IMR-90 (cell line): ENCODE data around the gene DNMT3L. TPM values are rescaled to one million over a fixed set of nuclear protein-coding genes. Genes with fewer than 3 reads are reported as not detected.
"Not testable (repeated sequence)": the region's sequence is repeated elsewhere in the genome, so short reads cannot be mapped to it uniquely, and the experiment has no call there.

ENCODE experiments used
- ATAC-seq: fragments of 200-7000 bp; cut with Tn5 transposase; 2 replicates; pipeline ENCODE4 v1.9.1; 2020; ENCODE audit warnings: low read depth, mild to moderate bottlenecking, moderate library complexity
- BruUV-seq: library from RNA; stranded (reverse); fragments of 400-500 nt; replicated peaks from 2 replicates; lab custom pipeline; 2021; lab: Mats Ljungman, UMichigan
- CTCF ChIA-PET: fragments of 300-600 bp; formaldehyde crosslinking; extraction: SDS; loops from one replicate; lab custom pipeline; 2021; ENCODE audit warnings: antibody characterized with exemption; lab: Yijun Ruan, JAX
- POLR2A ChIA-PET: fragments of 300-600 bp; sonication (Branson Sonifier 250); formaldehyde crosslinking; loops from one replicate; lab custom pipeline; 2022; ENCODE audit warnings: antibody characterized with exemption; ENCODE audit not compliant: unreplicated experiment; lab: Charles Lee
- DNase-seq: peaks from one replicate; pipeline ENCODE4 v3.0.0; 2013
- H2AFZ ChIP-seq: replicated peaks from 2 replicates; pipeline ENCODE3; 2013; ENCODE audit warnings: low read length, mild to moderate bottlenecking; ENCODE audit not compliant: poor library complexity
- H2AK5ac ChIP-seq: 2 replicates; pipeline ENCODE4 v1.6.1; 2013; ENCODE audit warnings: low read depth, low read length, inconsistent platforms
- H2AK9ac ChIP-seq: replicated peaks from 2 replicates; pipeline ENCODE3; 2013; ENCODE audit warnings: mild to moderate bottlenecking, low read depth, low read length, moderate library complexity; ENCODE audit not compliant: poor library complexity
- H2BK120ac ChIP-seq: 2 replicates; pipeline ENCODE4 v1.6.1; 2013; ENCODE audit warnings: low read depth, low read length, inconsistent platforms
- H2BK15ac ChIP-seq: 3 replicates; pipeline ENCODE4 v1.6.1; 2013; ENCODE audit warnings: low read depth, low read length, inconsistent platforms
- H2BK20ac ChIP-seq: 2 replicates; pipeline ENCODE4 v1.6.1; 2013; ENCODE audit warnings: low read depth, mild to moderate bottlenecking, inconsistent platforms, low read length, moderate library complexity
- H2BK5ac ChIP-seq: 2 replicates; pipeline ENCODE4 v1.6.1; 2013; ENCODE audit warnings: mild to moderate bottlenecking, low read depth, low read length, inconsistent platforms; ENCODE audit not compliant: poor library complexity, severe bottlenecking
- H3K14ac ChIP-seq: replicated peaks from 2 replicates; pipeline ENCODE4 v1.6.1; 2013; ENCODE audit warnings: low read depth, low read length, inconsistent platforms
- H3K18ac ChIP-seq: 2 replicates; pipeline ENCODE4 v1.6.1; 2013; ENCODE audit warnings: low read depth, low read length, control low read depth
- H3K23ac ChIP-seq: 2 replicates; pipeline ENCODE4 v1.6.1; 2013; ENCODE audit warnings: low read depth, low read length, inconsistent platforms
- H3K27ac ChIP-seq: 2 replicates; pipeline ENCODE4 v1.5.1; 2013; ENCODE audit warnings: mild to moderate bottlenecking, control low read depth, low read length; ENCODE audit not compliant: insufficient read depth
- H3K27me3 ChIP-seq: 2 replicates; pipeline ENCODE4 v1.6.1; 2013; ENCODE audit warnings: low read length; ENCODE audit not compliant: control insufficient read depth, insufficient read depth
- H3K36me3 ChIP-seq: 2 replicates; pipeline ENCODE4 v1.6.1; 2013; ENCODE audit warnings: low read length, mixed read lengths; ENCODE audit not compliant: control insufficient read depth, insufficient read depth
- H3K4ac ChIP-seq: 2 replicates; pipeline ENCODE4 v1.6.1; 2013; ENCODE audit warnings: low read depth, low read length, inconsistent platforms
- H3K4me1 ChIP-seq: 2 replicates; pipeline ENCODE4 v1.6.1; 2013; ENCODE audit warnings: low read length, mixed read lengths; ENCODE audit not compliant: control insufficient read depth, insufficient read depth
- H3K4me2 ChIP-seq: 2 replicates; pipeline ENCODE4 v1.6.1; 2013; ENCODE audit warnings: low read depth, mild to moderate bottlenecking, control low read depth, low read length, moderate library complexity
- H3K4me3 ChIP-seq: 2 replicates; pipeline ENCODE4 v1.5.1; 2013; ENCODE audit warnings: low read depth, mild to moderate bottlenecking, control low read depth, low read length, moderate library complexity; ENCODE audit not compliant: insufficient read depth
- H3K56ac ChIP-seq: 2 replicates; pipeline ENCODE4 v1.6.1; 2013; ENCODE audit warnings: low read length, inconsistent platforms; ENCODE audit not compliant: insufficient read depth; ENCODE audit errors: extremely low read depth
- H3K79me1 ChIP-seq, 2 experiments: 2 replicates each; pipeline ENCODE4 v1.6.1; 2013; ENCODE audit warnings: low read length in 2 of 2, inconsistent platforms in 1 of 2, low read depth in 1 of 2
- H3K9ac ChIP-seq: 2 replicates; pipeline ENCODE4 v1.6.1; 2013; ENCODE audit warnings: low read depth, low read length, control low read depth
- H3K9me1 ChIP-seq: 2 replicates; pipeline ENCODE4 v1.6.1; 2013; ENCODE audit warnings: low read length, inconsistent platforms; ENCODE audit not compliant: insufficient read depth
- H3K9me3 ChIP-seq: 2 replicates; pipeline ENCODE4 v1.6.1; 2013; ENCODE audit warnings: low read length; ENCODE audit not compliant: control insufficient read depth, insufficient read depth
- H4K20me1 ChIP-seq: 2 replicates; pipeline ENCODE4 v1.6.1; 2013; ENCODE audit warnings: low read length, inconsistent platforms; ENCODE audit not compliant: insufficient read depth
- H4K5ac ChIP-seq: 2 replicates; pipeline ENCODE4 v1.6.1; 2013; ENCODE audit warnings: mild to moderate bottlenecking, low read depth, low read length, control low read depth
- H4K8ac ChIP-seq, 2 experiments: 2 replicates each; pipeline ENCODE4 v1.6.1; 2013; ENCODE audit warnings: low read depth in 2 of 2, low read length in 2 of 2, control low read depth in 1 of 2, inconsistent platforms in 1 of 2
- H4K91ac ChIP-seq: 2 replicates; pipeline ENCODE4 v1.6.1; 2013; ENCODE audit warnings: low read depth, low read length, inconsistent platforms; ENCODE audit not compliant: insufficient read depth
- WGBS, 2 experiments: methylation state at CpG; one replicate each; pipeline versions ENCODE4 v1.1.5 to v1.1.7; 2013; ENCODE audit warnings: missing lambda C conversion rate in 2 of 2; ENCODE audit not compliant: insufficient read length in 1 of 2; ENCODE audit errors: extremely low coverage in 2 of 2; 5-methylcytosine and 5-hydroxymethylcytosine counted together
- dilution Hi-C: fragments of 300-500 bp; cut with HindIII; formaldehyde crosslinking; loops from one replicate; pipeline ENCODE4 v1.14.3; 2018; ENCODE audit warnings: low sequenced_read_pairs; ENCODE audit not compliant: unreplicated experiment
- in situ Hi-C: fragments of 300-500 bp; cut with MboI; formaldehyde crosslinking; loops from 3 replicates; pipeline ENCODE4 v1.14.3; 2019; ENCODE audit warnings: low sequenced_read_pairs, inconsistent platforms, mixed read lengths
- intact Hi-C: fragments of 100-400 bp; cut with micrococcal nuclease; formaldehyde crosslinking; loops from 2 replicates; pipeline ENCODE4 v1.10.0; 2022
- polyA plus RNA-seq, 3 experiments: library from polyadenylated mRNA; depleted of rRNA; stranded (reverse); fragments of >200 nt; gene quantifications; 2 replicates each; pipeline ENCODE4 v1.2.3, GENCODE V29; 2012; ENCODE audit warnings: low replicate concordance in 1 of 3
- total RNA-seq: library from RNA; depleted of rRNA; stranded (reverse); fragments of >200 nt; gene quantifications from 2 replicates; pipeline ENCODE4 v1.2.3, GENCODE V29; 2012

DNMT3L gene
- total and polyA plus RNA-seq, 2 of the 4 experiments (the other 2 are of a cell fraction): not detected

DNA sequence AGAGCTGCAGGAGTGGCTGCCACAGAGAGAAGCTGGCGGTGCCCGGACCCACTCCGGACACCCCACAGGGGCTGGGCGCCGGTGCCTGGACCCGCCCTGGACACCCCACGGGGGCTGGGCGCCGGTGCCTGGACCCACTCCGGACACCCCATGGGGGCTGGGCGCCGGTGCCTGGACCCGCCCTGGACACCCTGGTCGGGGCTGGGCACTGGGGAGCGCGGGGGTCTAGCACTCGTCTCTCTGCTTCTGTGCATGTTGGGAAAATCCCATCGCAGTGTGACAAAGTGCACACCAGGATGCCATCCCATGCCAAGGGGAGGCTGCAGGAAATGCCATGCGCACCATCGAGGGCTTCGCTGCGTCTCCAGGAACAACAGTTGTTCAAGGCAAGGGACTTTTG is 32.1 kb downstream of the DNMT3L start:
- H3K27ac ChIP-seq, H3K23ac ChIP-seq, H4K20me1 ChIP-seq, H3K14ac ChIP-seq, H3K27me3 ChIP-seq, H2BK120ac ChIP-seq, H4K5ac ChIP-seq, H2BK5ac ChIP-seq, H3K9me3 ChIP-seq, H4K91ac ChIP-seq, intact Hi-C loops, H3K4ac ChIP-seq, H3K9ac ChIP-seq, ATAC-seq, H4K8ac ChIP-seq, DNase-seq, in situ Hi-C loops, H3K4me3 ChIP-seq, H2AFZ ChIP-seq, H3K9me1 ChIP-seq, H3K18ac ChIP-seq, H3K36me3 ChIP-seq, BruUV-seq, H2BK20ac ChIP-seq, H3K79me1 ChIP-seq, H2AK5ac ChIP-seq, POLR2A ChIA-PET, H3K56ac ChIP-seq, H2BK15ac ChIP-seq, H2AK9ac ChIP-seq, dilution Hi-C loops, H3K4me2 ChIP-seq, H3K4me1 ChIP-seq, CTCF ChIA-PET: not testable (repeated sequence)
- no CpG with 5 or more reads among the region's 22 CpGs for WGBS, 2 experiments

DNA sequence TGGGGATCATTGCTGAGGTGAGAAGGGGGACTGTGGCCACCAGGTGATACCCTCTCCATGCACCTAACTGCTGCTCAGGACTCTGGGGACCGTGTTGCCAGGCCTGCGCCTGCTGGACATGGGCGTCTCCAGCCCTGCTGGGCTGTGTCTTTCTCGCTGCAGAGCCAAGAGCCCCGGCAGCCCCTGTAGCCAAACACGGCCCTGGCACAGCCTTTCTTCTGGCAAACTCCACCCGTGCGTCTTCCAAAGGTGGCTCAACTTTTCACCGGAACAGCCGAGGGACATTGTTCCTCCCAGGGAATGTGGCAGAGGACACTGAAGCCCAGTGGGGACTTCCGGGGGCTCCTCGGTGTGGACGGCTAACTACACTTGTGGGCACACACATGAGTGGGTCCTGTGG is 33.6 kb downstream of the DNMT3L start:
- DNase-seq, H2AK9ac ChIP-seq, H3K36me3 ChIP-seq, H2BK120ac ChIP-seq, H4K91ac ChIP-seq, H2BK15ac ChIP-seq, H2BK20ac ChIP-seq, H4K5ac ChIP-seq, H3K18ac ChIP-seq, H3K27me3 ChIP-seq, H3K79me1 ChIP-seq, BruUV-seq, dilution Hi-C loops, H4K20me1 ChIP-seq, ATAC-seq, H2AFZ ChIP-seq, H2AK5ac ChIP-seq, H4K8ac ChIP-seq, H3K4me2 ChIP-seq, H3K9me3 ChIP-seq, in situ Hi-C loops, CTCF ChIA-PET, intact Hi-C loops, H3K9me1 ChIP-seq, H2BK5ac ChIP-seq, H3K23ac ChIP-seq, H3K14ac ChIP-seq, POLR2A ChIA-PET, H3K4ac ChIP-seq, H3K56ac ChIP-seq, H3K4me3 ChIP-seq, H3K27ac ChIP-seq, H3K9ac ChIP-seq, H3K4me1 ChIP-seq: not testable (repeated sequence)
- no CpG with 5 or more reads among the region's 13 CpGs for WGBS, 2 experiments
